Stimulated activated CD8-positive, alpha-beta memory T cell treated with anti-CD3 and anti-CD28 coated beads, Interleukin-15, amount 100 ng/mL, for 4 hours (primary cell): ENCODE data around the gene KIF3A.

ENCODE experiments used
- DNase-seq, 2 donors: peaks; one replicate each; pipeline ENCODE4 v3.0.0-alpha.2; 2020; ENCODE audit warnings: low read depth in 2 of 2

KIF3A gene

DNA sequence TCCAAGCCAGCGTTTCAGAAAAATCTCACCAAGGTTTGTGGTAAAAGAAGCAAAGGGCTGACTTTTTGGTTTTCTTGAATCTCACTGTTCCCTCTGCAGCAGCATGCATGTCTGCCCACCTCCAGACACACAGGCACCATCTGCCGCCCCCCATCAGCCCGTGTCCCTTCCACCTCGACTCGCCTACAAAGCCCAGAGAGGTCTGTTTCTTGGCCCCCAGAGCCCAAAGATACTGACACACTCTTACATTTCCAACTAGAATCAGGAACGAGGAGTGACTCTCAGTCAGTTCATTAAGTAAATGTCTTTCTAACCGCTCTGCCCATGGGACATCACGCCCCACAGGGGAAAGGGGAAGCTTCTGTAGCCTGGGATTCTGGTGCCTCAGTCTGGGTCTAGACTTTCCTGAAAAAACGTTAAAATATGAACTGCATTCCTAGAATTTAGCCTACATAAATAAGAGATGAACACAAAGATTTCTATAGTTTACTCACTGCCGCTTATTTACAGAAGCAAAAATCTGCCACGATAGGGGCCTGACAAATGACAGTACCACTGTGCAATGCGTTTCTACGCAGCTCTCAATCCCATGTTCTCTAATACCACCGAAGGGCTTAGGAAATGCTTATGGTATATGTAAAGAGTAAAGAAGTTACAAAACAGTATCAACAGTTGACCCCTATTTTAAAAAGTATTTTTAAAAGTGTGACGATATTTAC, 59.5 kb downstream of the KIF3A start:
- DNase-seq = no peak

- DNase-seq = no peak
These were observed 60.2 kb downstream of the KIF3A start for GRCh38 chr5:132677191-132677590.

DNA sequence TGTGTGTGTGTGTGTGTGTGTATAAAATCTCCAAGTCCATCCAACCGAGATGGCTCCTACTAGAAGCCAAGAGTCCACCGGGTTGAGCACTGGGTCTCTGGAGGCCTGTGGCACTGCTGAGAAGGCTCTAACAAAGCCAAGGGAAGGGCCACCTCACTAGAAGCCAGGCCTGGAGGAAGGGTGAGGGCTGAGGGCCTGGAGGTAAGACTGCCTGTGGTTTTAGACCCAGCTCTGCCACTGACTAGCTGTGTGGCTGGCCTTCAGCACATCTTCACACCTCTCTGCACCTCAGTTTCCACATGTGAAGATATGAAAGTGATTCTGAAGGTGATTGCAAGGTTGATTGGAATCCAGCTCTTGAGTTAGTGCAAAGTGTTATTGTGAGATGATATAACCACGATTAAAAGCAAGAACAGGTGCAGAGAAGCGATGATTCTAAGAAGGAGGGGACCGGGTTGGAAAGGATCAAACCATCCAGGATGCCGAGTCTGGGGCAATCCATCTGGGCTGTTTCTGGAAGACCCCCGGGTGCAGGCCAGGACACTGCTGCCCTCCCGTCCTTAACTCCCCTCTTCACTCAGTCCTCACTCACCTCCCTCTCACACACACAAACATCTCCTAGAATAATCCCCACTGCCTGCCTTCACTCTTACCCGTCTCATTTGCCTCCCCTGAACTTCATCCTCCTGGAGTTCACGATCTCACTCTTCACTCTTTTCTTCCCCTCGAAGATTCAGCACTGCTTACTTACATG, 61.2 kb downstream of the KIF3A start:
- DNase-seq = no peak

DNA sequence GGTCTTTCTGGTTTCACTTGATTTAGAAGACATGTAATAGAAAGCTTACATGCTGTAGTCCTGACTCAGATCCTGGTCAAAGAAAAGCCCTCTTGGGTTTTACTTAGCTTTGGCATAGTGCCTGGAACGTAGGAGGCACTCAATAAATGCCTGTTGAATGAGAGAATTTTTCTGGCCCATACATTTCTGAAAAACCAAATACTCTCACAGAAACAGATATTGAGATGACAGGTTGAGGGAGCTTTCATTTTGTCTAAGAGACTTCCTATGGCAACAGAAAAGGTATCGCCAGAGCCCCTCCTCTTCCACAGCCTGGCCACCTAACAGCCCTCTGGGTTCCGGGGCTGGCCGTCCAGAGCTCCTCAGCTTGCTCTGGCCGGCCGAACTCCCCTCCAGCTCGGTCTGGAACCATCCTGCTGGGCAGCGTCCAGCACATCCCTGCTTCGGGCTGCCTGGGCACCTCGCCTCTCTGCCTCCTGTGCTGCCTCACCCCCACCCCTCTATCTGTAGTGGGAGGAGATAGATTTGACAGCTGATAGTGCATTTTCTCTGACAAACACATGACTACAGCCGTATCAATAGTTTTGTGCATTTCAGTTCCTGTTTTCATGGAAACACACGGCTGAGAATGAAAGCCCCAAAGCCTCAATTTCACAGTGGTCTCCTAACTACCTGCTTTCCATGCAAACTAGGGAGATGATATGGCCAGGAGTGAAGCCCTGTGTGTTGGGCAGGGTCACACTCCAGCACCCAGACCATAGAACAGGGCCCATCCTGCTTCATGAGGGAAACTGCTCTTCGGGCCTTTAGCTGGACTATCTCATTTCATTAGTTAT, 62.5 kb downstream of the KIF3A start:
- DNase-seq = no peak

DNA sequence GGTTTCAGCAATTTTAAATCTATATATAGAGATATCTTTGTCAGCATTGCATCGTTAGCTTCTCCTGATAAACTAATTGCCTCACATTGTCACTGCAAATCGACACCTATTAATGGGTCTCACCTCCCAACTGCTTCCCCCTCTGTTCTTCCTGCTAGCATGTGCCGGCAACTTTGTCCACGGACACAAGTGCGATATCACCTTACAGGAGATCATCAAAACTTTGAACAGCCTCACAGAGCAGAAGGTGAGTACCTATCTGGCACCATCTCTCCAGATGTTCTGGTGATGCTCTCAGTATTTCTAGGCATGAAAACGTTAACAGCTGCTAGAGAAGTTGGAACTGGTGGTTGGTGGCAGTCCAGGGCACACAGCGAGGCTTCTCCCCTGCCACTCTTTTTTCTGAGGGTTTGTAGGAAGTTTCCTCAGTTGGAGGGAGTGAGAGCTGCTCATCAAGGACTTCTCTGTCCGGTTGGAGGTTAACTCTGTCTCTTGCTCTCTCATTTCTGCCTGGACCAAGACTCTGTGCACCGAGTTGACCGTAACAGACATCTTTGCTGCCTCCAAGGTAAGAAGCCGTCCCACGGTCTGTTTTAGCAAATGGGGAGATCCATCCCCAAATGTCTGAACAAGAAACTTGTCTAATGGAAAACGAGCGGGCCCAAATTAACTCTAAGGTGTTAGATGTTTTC, 63.3 kb downstream of the KIF3A start, which contains the start of gene IL4:
Gene IL4 (plus strand): TSS at position 51 of the 692 bp plus-strand sequence. CDS start 62 bp downstream, at position 113.
- DNase-seq = no peak

DNA sequence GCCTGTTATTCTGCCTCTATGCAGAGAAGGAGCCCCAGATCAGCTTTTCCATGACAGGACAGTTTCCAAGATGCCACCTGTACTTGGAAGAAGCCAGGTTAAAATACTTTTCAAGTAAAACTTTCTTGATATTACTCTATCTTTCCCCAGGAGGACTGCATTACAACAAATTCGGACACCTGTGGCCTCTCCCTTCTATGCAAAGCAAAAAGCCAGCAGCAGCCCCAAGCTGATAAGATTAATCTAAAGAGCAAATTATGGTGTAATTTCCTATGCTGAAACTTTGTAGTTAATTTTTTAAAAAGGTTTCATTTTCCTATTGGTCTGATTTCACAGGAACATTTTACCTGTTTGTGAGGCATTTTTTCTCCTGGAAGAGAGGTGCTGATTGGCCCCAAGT, 63.9 kb downstream of the KIF3A start:
- DNase-seq = no peak

- no peak for DNase-seq
These were observed 66.3 kb downstream of the KIF3A start for GRCh38 chr5:132671000-132671399.

GRCh38 chr5:132669966-132670882, 67.1 kb downstream of the KIF3A start:
- DNase-seq = no peak

DNA sequence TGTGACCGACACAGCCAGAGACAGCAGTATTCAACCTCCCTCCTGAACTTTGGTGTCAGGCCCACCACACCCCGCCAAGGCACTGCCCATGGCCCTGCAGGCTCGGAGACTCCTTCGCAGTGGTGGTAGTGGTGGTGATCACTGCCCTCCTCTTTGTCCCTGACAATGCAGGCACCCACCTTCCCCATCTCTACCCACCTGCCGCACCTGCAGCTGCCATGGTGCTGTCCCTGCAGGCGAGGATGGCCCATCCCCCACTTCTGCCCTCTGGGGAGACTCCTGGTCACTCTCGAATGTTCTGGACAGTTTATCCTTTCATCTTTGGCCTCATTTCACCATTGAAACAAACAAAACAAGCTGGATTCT, 67.9 kb downstream of the KIF3A start:
- DNase-seq = no peak

- DNase-seq = no peak
These were observed 68.5 kb downstream of the KIF3A start for GRCh38 chr5:132668706-132669454.

DNA sequence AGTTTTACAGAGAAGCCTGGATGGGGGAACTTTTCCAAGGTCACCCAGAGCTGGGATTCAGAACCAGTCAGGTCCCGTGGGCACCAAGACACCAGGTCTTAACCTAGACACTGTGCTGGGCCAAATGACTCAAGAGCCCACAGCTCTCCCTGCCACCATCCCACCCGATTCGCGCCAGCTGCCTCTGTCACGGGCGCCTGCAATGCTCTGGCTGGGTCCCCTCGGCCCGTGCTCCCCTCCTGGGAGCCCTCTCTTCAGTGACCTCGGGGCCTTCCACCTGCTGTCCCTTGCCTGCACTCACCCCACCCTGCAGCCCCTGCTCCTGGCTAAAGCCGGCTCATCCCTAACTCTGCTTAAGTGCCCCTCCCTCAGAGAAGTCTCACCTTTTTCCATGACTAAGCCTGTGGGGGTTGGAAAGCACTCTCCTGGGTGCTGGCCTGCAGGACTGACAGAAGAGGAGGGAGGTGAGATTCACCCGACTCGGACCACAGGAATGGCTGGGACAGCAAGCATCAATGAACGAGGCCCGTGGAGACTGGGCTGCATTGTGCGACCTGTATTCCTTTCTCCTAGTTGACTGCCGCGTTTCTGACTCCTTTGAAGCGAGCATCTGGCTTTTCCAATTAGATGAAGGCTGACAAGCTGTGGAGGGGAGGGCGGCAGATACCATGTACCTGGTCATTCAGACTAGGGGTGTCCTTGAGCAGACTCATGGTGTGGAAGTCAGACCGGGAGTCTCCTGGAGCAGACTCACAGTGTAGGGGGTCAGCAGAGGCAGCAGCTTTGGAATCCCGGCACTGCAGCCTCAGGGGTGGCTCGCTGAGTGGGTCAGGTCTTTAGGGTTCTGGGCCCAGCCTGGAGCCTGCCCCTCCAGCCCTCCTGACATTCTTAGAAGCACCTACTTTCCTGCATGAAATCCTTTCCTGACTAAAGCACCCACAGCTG, 69.3 kb downstream of the KIF3A start:
- no peak for DNase-seq

- no peak for DNase-seq
These were observed 70.0 kb downstream of the KIF3A start for GRCh38 chr5:132667309-132667708.

GRCh38 chr5:132666310-132667123, 70.8 kb downstream of the KIF3A start:
- DNase-seq = no peak

- no peak for DNase-seq
These were observed 71.7 kb downstream of the KIF3A start for GRCh38 chr5:132665574-132666080.

GRCh38 chr5:132664696-132665209, 72.6 kb downstream of the KIF3A start:
- no peak for DNase-seq

DNA sequence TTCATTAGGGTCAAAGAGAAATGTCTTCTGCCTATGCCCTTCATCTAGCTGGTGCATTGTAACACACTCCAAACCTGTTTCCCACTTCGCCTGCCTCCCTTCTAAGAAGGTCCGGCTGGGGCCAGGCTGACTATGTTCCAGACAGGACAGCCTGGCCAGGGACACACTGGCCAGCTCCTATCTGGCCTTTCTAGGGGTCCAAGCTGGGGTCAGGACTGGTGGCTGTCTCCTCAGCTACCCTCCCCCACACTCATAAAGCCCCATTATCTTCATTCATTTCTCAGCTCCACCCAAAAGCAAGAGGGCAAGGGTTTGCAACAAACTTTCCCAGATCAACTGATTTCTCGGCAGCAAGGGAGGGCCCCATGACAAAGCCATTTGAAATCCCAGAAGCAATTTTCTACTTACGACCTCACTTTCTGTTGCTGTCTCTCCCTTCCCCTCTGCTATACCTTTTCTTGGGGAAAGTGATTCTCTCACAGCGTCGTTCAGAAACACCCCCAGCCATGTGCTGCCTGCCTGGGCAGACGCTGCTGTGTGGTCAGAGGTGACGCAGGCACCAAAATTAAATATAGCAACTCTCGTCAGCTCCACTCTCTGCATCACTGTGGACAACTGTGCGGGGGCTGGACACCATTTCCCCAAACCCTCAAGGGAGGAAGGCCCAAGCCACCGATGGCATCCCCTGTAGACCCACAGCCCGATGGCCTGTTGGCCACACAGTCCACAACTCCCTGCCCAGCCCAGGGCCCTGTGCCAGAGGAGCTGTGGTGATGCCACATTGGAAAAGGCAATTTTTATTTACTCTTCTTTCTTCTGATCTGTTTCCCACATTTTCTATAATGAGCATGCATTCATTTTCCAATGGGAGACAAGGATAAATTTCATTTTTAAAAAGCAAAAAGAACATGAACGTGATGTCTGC, 73.3 kb downstream of the KIF3A start:
- DNase-seq = no peak
